Measurements from ENCODE around the gene FARP1.

DNA sequence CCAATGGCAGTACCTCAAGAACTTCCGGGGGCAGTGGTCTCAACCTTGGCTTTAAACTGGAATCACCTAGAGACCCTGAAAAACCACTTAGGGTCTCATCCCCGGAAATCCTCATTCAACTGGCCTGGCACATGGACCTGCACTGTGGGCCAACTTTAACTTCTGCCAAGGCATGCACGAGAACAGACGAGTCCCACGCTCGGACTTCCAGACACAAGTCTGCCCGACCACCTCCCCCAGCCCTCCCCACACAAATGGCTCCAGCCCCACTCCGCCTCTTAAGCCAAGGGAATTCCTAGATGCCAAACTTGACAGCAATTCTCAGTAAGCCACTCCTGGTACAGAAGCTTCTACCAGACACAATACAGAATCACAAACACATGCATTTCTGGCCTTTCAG is 320.1 kb downstream of the FARP1 start:
- TF ChIP-seq KLF12 (CRISPR knock-in tag; IDR thresholded peaks at IDR 0.05; ENCODE audit: borderline replicate concordance) = no peak
- TF ChIP-seq ZNF800 (CRISPR knock-in tag; IDR thresholded peaks at IDR 0.05) = no peak
- no peak for TF ChIP-seq ZNF558 (CRISPR knock-in tag; IDR thresholded peaks at IDR 0.05; ENCODE audit: borderline replicate concordance)

Data from HepG2 (cell line).